SJSA1 (cell line): Measurements from ENCODE around the gene SECTM1. TPM values are rescaled to one million over a fixed set of nuclear protein-coding genes. Genes with fewer than 3 reads are reported as not detected.

ENCODE experiments used
- DNase-seq, 2 experiments: peaks; one replicate each; pipeline ENCODE4 v3.0.0-alpha.2; 2015 to 2020; ENCODE audit warnings: low spot score in 2 of 2, low read depth in 1 of 2
- H3K27ac ChIP-seq: fragments of 250-450 bp; sonication (Bioruptor Pico); 2 replicates; pipeline ENCODE4 v1.5.1; 2020; ENCODE audit warnings: mild to moderate bottlenecking, moderate library complexity
- H3K27me3 ChIP-seq: fragments of 250-450 bp; sonication (Bioruptor Pico); replicated peaks from 2 replicates; pipeline ENCODE4 v1.5.1; 2020; ENCODE audit warnings: mild to moderate bottlenecking, moderate library complexity
- H3K36me3 ChIP-seq: fragments of 250-450 bp; sonication (Bioruptor Pico); 2 replicates; pipeline ENCODE4 v1.5.1; 2020; ENCODE audit warnings: mild to moderate bottlenecking
- H3K4me1 ChIP-seq: fragments of 250-450 bp; sonication (Bioruptor Pico); replicated peaks from 2 replicates; pipeline ENCODE4 v1.6.1; 2021; ENCODE audit warnings: mild to moderate bottlenecking
- H3K4me3 ChIP-seq: fragments of 250-450 bp; sonication (Bioruptor Pico); 2 replicates; pipeline ENCODE4 v1.5.1; 2020; ENCODE audit warnings: mild to moderate bottlenecking
- H3K9me3 ChIP-seq: fragments of 250-450 bp; sonication (Bioruptor Pico); replicated peaks from 2 replicates; pipeline ENCODE4 v1.5.1; 2020; ENCODE audit warnings: mild to moderate bottlenecking
- total RNA-seq: library from RNA; depleted of rRNA; stranded (reverse); fragments of >200 nt; shearing (Covaris generic); gene quantifications from 2 replicates; pipeline ENCODE4 v1.2.3, GENCODE V29; 2014

Gene SECTM1
- total RNA-seq, 1 experiment from 2014 or later, result 6.3 TPM

DNA sequence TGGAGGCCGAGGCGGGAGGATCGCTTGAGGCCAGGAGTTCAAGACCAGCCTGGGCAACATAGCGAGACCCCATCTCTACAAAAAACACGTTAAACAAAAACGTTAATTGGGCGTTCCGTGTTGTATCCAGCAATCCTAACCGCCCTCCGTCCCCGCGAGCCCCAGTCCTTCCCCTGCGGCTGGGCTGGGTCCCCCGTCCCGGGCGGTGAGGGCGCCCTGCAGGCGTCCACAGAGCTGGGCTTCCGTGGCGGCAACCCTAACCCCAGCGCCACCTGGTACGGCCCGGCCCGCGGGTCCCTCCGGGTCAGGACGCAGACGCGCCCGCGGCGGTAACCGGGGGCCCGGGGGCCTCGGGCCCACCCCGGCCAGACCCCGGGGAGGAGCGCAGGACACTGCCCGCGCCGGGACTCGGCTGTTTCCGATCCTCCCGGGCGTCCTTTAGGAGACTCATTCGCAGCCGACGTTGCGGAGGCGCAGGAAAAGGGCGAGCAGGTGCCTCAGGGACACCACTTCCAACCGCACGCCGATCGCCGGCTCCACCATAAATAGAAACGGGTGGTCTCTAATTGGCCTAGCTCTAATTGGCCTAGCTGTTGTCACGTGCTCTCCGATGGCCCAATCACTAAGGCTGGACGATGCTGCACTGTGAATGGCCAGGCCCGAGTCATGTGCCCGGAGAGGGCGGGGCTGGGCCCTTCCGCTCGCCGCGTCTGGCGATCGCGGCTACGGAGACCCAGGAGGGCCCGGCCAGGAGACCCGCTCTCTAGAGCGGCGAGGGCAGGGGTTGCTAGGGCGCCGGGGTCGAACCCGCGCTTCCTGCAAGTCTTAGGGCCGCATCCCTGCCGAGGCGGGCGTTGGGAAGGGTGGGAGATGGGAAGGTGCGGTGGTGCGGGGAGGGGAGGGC, 41.1 kb downstream of the SECTM1 start:
- H3K4me3 ChIP-seq, result peak overlapping the region; percentile 62
- H3K4me1 ChIP-seq, result peaks cover 56% of the 10 kb centered on the region
- DNase-seq, result peak; percentile 94 to 98
- peaks cover 6% of the 10 kb centered on the region for H3K36me3 ChIP-seq
- peak overlapping the region; percentile 50 for H3K27ac ChIP-seq
- no peaks in the 10 kb centered on the region for H3K27me3 ChIP-seq
- H3K9me3 ChIP-seq, result no peaks in the 10 kb centered on the region

DNA sequence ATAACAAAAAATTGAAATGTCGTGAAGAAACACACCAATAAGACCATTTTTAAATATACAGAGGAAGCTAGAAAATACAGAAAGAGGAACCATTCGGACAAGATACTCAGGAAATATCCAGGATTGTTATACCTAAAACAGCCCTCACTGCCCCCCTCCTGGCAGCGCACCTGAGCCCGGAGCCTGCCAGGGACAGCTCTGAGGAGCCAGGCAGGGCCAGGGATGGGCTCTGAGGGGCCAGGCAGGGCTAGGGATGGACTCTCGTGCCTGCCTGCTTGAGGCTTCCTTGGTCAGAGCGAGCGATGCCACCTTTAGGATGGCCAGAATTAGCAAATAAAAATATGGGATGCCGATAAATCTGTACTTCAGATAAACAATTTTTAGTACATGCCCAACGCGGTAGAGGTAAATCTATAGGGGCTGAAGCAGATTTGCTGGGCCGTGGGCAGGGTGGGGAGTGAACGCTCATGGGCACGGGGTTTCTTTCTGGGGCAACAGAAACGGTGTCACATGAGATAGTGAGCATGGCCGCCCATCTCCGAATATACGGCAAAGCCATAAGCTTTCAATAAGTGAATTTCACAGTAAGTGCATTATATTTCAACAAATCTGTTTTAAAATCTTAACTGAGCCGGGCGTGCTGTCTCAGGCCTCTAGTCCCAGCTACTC, 41.9 kb downstream of the SECTM1 start:
- Histone ChIP-seq H3K4me3 (peak overlapping the region; percentile 62), H3K27me3 (no peaks in the 10 kb centered on the region), H3K4me1 (peaks cover 56% of the 10 kb centered on the region), H3K9me3 (no peaks in the 10 kb centered on the region), H3K36me3 (peaks cover 6% of the 10 kb centered on the region), H3K27ac (no peak overlapping the region)
- DNase-seq, result no peak

DNA sequence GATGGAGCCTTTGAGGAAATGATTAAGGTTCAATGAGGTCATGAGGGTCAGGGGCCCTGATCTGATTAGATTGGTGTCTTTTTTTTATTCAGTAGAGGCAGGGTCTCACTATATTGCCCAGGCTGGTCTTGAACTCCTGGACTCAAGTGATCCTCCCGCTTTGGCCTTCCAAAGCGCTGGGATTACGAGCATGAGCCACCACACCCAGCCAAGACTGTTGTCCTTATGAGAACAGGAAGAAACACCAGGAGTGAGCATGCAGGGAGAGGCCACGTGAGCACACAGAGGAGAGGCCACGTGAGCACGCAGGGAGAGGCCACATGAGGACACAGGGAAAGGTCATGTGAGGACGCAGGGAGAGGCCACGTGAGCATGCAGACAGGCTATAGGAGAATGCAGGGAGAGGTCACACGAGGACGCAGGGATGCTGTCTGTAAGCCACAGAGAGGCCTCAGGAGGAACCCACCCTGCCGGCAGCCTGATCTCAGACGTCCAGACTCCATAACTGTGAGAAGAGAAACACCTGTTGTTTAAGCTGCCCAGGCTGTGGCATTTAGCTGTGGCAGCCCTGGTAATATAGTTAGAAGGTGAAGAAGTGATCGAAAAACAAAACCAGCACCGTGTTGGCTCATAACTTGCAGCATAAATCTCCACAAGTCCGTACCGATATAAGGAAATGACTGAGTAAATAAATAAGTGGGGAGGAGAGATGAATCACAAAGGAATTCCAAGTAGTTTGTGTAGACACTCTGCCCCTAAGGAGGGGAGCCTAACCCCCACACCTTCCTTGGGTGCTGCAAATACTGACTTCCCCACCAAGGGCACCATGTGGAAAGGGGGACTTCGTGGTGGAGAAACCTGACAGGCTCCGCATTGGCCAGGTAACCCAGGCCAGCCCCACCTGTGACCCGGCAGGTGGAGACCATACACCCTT, 45.4 kb downstream of the SECTM1 start:
- DNase-seq, result peak; percentile 96
- H3K4me1 ChIP-seq, result peaks cover 41% of the 10 kb centered on the region
- no peaks in the 10 kb centered on the region for H3K36me3 ChIP-seq
- H3K27ac ChIP-seq, result peak overlapping the region; percentile 78
- H3K9me3 ChIP-seq, result no peaks in the 10 kb centered on the region
- H3K4me3 ChIP-seq, result no peak overlapping the region
- H3K27me3 ChIP-seq, result no peaks in the 10 kb centered on the region

DNA sequence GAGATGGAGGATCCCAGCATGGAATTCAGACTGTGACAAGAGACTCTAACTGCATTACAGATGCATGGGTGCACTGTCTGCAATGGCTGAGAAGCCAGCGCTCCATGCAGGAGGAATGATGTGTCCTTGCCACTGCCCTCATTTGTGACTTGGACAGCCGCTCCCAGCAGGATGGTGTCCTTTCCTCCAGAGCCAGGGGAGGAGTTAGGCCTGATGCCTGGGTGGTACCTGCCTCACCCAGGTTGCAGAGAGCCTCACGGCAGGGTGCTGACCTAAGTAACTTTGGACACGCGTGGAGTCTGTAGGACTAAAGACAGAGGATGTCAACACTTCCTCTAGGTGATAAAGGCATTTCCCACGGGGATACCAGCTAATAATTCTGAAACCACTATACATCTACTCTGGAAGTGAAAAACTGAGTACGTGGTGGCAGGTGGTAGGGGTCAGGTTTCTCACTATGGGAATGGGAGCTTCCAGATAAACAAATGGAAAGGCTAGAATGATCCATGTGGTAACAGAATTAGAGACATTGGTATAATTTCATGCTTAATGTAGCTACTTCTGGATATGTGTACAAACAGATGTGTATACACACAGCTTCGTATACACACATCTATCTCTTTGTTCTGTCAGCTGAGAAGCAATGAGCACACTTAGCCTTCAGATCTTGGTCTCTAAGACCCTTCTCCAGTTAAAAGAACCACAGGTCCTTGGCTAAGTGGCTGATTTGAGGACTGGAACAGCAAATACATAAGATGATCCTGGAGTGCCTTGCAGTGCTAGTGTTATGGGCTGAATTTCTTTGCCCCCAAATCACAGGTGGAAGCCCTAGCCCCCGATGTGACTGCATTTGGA, 46.3 kb downstream of the SECTM1 start:
- Histone ChIP-seq H3K4me1 (peaks cover 48% of the 10 kb centered on the region), H3K4me3 (no peak overlapping the region), H3K27ac (peak overlapping the region; percentile 78), H3K27me3 (no peaks in the 10 kb centered on the region), H3K36me3 (no peaks in the 10 kb centered on the region), H3K9me3 (no peaks in the 10 kb centered on the region)
- no peak for DNase-seq

DNA sequence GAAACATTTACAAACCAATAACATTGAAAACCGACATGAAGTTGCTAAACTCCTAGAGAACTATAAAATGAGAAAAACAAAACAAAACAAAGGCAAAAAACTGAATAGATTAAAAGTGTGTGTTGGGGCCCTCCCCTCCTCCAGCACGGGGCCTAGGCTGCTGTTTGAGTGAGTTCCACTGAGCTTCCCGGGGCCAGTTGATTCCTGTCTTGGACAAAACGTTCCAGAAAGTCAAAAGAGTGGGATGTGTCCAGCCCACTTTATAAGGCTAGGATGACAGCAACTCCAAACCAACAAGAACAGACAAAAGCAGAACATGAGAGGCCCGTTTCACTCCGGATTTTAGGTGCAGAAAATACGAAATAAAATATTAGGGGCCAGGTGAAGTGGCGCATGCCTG, 48.4 kb downstream of the SECTM1 start:
- Histone ChIP-seq H3K9me3 (no peaks in the 10 kb centered on the region), H3K4me1 (peaks cover 65% of the 10 kb centered on the region), H3K27me3 (no peaks in the 10 kb centered on the region), H3K4me3 (no peak overlapping the region), H3K27ac (no peak overlapping the region), H3K36me3 (no peaks in the 10 kb centered on the region)
- DNase-seq, result no peak

DNA sequence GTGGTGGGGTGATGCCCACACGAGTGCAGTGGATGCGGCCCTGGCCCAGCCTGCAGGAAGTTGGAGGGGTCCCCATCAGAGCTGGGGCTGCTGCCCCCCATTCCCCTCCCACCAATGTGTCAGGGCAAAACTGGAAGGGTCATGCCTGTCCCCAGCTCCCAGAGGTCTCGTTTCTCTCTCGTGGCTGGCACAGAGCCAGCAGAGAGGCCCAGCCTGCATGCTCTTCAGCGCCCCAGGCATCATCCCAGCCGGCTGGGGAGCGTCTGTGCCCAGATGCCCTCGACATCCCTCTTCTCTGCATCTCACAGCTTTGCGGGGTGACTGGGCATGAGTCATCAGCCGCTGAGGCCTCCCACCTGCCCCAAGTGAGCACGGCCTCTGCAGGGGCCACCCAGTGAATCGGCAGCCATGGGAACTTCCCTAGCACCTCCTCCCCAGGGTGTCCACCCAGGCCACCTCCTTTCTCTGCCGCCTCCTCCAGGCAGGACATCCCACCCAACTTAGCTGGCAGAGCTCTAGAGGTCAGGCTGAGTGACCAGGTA, 50.3 kb downstream of the SECTM1 start:
- no peaks in the 10 kb centered on the region for H3K9me3 ChIP-seq
- no peaks in the 10 kb centered on the region for H3K36me3 ChIP-seq
- H3K4me3 ChIP-seq, result no peak overlapping the region
- peak; percentile 93 to 98 for DNase-seq
- H3K27ac ChIP-seq, result peak overlapping the region; percentile 29
- no peaks in the 10 kb centered on the region for H3K27me3 ChIP-seq
- peaks cover 54% of the 10 kb centered on the region for H3K4me1 ChIP-seq

DNA sequence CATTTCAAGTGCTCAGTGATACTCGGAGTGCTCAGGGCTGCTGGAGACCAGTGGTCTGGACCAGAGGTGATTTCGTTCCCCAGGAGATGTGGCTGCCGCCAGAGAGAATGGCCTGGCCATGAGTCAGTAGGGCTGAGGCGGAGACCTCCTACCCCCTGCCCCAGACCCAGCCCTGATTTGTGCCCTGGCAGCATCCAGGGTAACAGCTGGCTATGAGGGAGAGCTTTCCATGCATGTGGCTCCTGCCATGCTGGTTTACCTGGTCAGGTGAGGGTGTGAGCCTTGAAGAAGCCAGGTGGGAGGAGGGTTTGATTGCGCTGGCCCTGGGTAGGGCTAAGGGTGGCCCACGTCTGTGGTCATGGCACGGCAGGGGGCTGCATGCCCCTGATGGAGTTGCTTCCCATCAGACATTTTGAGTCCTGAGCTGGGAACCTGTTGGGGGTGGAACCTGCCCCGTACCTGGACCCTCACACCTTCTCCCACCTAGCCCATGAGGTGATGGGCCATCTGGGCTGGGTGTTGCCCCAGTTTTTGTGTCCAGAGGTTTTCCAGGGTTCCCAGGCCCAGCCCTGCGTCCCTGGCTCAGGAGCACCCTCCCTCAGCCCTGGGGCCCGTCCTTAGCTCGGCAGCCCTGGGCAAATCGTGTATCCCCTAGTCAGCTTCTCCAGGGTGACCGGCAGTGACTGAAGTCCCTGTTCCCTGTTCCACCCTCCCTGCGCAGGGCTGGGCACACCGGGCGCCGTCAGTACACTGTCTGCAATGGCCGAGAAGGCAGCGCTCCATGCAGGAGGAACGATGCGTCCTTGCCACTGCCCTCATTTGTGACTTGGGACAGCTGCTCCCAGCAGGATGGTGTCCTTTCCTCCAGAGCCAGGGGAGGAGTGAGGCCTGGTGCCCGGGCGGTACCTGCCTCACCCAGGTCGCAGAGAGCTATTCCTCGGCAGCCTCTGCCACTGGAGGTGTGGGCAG, 51.0 kb downstream of the SECTM1 start:
- DNase-seq, result peak in 1 of 2 experiments; percentile 83
- Histone ChIP-seq H3K27ac (peak overlapping the region; percentile 29), H3K9me3 (no peaks in the 10 kb centered on the region), H3K4me3 (no peak overlapping the region), H3K36me3 (no peaks in the 10 kb centered on the region), H3K27me3 (no peaks in the 10 kb centered on the region), H3K4me1 (peaks cover 47% of the 10 kb centered on the region)

DNA sequence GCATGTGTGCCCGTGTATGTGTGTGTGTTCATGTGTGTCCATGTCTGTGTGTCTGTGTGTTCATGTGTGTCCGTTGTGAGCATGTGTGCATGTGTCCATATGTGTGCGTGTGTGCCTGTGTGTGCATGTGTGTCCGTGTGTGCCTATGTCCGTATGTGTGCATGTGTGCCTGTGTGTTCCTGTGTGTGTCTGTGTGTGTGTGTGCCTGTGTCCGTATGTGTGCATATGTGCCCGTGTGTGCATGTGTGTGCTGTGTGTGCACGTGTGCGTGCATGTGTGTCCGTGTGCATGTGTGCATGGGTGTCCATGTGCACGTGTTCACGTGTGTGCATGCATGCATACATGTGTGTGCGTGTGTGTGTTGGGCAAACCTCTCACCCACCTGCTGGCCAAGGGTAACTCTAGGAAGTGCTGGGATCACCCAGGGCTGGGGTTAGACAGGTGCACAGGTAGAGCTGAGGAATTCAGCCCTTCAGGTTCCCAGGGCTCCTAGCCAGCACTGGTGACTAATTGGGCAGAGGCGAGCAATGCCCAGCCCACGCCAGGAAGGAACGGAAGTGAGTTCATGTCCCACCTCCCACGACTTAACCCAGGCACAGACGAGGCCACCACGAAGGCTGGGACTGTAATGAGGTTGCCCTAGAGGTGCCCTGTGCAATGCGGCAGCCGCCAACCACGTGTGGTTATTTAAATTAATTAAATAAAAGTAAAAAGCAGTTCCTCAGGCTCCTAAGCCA, 51.9 kb downstream of the SECTM1 start:
- H3K27ac ChIP-seq, result peak overlapping the region; percentile 29
- H3K4me3 ChIP-seq, result no peak overlapping the region
- H3K4me1 ChIP-seq, result peaks cover 39% of the 10 kb centered on the region
- peak; percentile 76 to 85 for DNase-seq
- no peaks in the 10 kb centered on the region for H3K27me3 ChIP-seq
- H3K9me3 ChIP-seq, result no peaks in the 10 kb centered on the region
- H3K36me3 ChIP-seq, result no peaks in the 10 kb centered on the region

DNA sequence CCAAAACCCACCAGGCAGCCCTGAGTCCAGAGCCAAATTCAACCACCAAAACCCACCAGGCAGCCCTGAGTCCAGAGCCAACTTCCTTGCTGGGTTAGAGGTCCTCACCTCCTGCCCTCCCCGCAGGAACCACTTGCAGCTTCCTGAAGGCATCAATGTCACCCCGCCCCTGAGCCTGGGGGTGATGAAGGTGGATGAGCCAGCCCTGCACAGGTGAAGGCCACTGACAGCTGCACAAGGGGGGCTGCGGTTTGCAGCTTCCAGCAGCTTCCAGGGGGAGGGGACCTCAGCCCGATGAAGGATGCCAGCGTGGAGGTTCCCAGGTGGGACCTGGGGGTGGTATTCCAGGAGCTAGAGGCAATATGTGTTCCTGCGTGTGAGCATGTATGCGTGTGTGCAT, 52.5 kb downstream of the SECTM1 start:
- H3K4me1 ChIP-seq, result peaks cover 39% of the 10 kb centered on the region
- no peaks in the 10 kb centered on the region for H3K27me3 ChIP-seq
- no peak overlapping the region for H3K4me3 ChIP-seq
- no peak for DNase-seq
- H3K9me3 ChIP-seq, result no peaks in the 10 kb centered on the region
- H3K27ac ChIP-seq, result no peak overlapping the region
- H3K36me3 ChIP-seq, result no peaks in the 10 kb centered on the region

DNA sequence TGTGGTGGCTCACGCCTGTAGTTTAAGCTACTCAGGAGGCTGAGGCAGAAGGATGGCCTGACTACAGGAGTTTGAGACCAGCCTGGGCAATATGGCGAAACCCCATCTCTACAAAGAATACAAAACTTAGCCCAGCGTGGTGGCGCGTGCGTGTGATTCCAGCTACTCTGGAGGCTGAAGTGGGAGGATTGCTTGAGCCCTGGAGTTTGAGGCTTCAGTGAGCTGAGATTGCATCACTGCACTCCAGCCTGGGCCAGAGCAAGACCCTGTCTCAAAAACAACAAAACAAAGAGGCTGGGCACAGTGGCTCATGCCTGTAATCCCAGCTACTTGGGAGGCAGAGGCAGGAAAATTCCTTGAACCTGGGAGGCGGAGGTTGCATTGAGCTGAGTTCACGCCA, 53.0 kb downstream of the SECTM1 start:
- peaks cover 39% of the 10 kb centered on the region for H3K4me1 ChIP-seq
- no peak overlapping the region for H3K4me3 ChIP-seq
- no peak for DNase-seq
- peak overlapping the region; percentile 4; the same call in 1 of the 2 replicates for H3K27ac ChIP-seq
- H3K27me3 ChIP-seq, result no peaks in the 10 kb centered on the region
- H3K36me3 ChIP-seq, result no peaks in the 10 kb centered on the region
- H3K9me3 ChIP-seq, result no peaks in the 10 kb centered on the region

DNA sequence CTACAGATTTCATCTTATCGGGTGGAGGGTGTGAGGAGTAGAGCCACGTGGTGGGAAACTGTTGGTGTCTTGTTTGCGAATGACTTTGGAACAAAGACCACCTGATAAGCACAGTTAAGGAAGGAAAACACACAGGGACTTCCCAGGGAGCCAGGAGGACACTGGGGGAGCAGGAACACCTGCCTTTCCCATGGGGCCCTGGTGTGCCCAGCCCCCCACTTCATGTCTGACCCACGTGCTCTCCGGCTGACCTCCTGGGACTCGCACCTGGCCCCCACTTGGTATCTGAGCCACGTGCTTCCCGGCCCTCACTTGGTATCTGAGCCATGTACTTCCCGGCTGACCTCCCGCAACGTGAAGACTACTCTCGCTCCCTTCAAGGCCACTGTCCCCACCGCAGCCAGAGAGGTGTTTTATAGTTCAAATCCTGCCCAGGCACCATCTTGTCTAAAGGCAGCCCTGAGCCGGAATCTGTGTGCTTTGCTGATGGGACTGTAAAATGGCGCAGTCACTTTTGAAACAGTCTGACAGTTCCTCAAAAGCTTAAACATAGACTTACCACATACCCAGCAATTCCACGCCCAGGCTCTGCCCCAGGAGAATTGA, 54.7 kb downstream of the SECTM1 start:
- no peak overlapping the region for H3K4me3 ChIP-seq
- DNase-seq, result no peak
- no peaks in the 10 kb centered on the region for H3K36me3 ChIP-seq
- H3K27me3 ChIP-seq, result no peaks in the 10 kb centered on the region
- no peak overlapping the region for H3K27ac ChIP-seq
- no peaks in the 10 kb centered on the region for H3K9me3 ChIP-seq
- H3K4me1 ChIP-seq, result peaks cover 42% of the 10 kb centered on the region
